ENCODE measurements around the gene PTPRR.
"Not testable (repeated sequence)": the region's sequence is repeated elsewhere in the genome, so short reads cannot be mapped to it uniquely, and the experiment has no call there.

Gene PTPRR

DNA sequence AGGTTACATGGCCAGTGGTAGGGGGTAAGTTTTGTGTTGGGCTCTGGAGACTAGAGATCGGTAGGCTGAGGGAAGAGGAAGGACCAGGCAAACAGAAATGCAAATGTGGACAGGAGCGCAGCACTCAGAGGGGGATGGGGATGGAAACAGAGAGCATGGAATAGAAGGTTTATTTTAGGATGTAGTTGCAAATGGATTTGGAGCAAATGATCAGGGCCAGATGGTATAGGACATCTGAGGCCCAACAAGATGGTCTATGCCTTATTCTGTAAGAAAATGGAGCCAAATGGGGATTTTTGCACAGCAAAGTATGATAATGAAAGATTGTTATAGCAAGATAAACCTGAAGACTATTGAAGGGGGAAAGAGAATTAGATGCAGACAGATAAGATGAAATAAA lies 180.8 kb downstream of the PTPRR start:
- DNase-seq: no peak

DNA sequence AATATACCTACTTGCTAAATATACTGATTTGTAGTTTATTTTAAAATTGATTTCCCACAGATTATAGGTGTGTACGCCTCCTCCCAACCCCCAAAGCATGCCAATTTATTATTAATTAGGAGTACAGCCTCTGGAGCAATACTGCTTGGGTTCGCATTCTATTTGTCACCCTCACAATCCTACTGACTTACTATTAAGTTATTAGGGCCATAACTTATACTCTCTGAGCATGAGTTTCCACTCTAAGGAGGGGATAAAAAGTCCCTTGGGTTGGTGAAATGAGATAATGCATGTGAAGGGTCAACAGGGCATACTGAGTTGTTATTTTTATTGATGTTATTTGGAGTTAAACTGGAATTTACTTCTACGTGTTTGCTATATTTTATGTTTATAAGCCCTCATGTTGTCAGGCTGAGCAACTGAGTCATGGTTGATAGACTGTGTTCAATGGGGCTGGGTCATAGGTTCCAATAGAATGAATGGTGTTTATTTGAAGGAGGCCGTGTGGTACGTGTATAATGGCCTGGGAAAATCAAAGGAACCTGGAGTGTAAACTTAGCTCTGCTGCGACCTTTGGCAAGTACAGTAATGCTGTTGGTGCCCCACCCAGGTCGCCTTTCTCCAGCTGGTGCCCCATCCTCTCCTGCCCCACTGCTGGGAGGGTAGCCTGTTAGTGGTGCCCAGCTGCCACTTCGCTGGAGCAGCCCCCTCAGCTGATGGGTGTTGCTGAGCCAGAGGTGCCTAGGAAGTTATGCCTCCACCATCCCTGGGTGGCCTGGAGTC lies 184.0 kb downstream of the PTPRR start:
- DNase-seq: no peak

DNA sequence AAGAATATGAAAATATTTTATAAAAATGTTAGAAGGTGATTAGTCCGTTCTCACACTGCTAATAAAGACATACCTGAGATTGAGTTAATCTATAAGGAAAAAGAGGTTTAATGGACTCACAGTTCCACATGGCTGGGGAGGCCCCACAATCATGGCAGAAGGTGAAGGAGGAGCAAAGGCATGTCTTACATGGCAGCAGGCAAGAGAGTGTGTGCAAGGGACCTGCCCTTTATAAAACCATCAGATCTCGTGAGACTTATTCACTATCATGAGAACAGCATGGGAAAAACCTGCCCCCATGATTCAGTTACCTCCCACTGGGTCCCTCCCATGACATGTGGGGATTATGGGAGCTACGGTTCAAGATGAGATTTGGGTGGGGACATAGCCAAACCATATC lies 185.3 kb downstream of the PTPRR start:
- DNase-seq: not testable (repeated sequence)

DNA sequence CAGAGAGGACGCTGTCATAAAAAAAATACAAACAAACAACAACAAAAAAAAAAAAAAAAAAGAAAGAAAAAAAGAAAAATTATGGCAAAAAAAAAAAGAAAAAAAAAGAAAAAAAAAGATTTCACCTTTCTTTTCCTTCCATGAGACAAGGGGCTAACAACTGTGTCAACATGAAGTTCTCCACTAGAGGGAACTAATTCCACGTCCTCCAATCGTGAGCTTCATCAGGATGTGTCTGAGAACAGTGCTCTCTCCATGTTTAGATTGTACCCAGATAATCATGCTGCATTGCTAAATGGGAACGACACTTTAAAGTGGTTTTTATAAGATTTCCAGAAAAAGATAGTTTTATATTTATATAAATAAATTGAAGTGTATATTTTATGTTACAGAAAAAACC lies 187.2 kb downstream of the PTPRR start:
- no peak for DNase-seq

DNA sequence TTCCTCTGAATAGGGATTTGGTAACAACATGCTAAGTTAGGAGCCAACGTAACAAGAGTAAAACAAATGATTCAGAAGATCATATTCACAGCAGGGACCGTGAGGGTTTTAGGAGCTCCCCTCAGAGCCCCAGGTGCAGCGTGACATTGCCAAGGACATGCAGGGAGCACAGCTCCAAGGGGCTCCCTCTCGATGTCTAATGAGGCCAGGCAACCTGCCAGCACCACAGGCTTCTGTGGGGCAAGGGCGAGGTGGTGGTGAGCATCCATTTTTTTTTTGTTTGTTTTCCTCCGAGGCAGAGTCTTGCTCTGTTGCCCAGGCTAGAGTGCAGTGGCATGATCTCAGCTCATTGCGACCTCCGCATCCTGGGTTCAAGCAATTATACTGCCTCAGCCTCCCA lies 188.3 kb downstream of the PTPRR start:
- no peak for DNase-seq

DNA sequence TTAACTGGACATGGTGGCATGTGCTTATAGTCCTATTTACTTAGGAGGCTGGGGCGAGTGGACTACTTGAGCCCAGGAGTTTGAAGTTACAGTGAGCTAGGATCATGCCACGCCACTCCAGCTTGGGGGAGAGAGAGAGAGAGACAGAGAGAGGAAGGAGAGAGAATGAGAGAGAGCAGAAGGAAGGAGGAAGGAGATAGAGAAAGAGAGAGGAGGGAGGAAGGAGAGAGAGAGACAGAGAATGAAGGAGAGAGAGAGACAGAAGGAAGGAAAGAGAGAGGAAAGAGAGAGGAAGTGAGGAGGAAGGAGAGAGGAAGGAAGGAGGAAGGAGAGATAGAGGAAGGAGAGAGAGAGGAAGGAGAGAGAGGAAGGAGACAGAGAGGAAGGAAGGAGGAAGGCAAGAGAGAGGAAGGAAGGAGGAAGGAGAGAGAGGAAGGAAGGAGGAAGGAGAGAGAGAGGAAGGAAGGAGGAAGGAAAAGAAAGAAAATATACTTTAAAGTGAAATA lies 189.8 kb downstream of the PTPRR start:
- DNase-seq: no peak

DNA sequence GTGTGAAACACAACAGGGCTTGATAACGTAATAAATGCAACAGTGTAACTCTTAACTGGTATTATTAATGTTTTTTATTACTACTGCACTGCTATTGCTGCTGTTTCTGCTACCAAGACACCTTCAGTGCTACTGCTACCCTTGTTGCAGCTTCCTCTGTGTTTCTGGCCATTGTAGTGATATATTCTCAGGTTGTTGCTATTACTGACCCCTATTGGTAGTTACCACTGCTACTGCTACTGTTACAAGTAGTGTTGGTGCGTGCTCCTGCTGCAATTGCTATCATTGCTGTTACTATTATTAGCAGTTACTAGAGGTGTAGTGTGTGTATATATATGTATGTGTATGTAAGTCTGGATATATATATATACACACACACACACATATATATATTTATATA lies 196.1 kb downstream of the PTPRR start:
- no peak for DNase-seq

DNA sequence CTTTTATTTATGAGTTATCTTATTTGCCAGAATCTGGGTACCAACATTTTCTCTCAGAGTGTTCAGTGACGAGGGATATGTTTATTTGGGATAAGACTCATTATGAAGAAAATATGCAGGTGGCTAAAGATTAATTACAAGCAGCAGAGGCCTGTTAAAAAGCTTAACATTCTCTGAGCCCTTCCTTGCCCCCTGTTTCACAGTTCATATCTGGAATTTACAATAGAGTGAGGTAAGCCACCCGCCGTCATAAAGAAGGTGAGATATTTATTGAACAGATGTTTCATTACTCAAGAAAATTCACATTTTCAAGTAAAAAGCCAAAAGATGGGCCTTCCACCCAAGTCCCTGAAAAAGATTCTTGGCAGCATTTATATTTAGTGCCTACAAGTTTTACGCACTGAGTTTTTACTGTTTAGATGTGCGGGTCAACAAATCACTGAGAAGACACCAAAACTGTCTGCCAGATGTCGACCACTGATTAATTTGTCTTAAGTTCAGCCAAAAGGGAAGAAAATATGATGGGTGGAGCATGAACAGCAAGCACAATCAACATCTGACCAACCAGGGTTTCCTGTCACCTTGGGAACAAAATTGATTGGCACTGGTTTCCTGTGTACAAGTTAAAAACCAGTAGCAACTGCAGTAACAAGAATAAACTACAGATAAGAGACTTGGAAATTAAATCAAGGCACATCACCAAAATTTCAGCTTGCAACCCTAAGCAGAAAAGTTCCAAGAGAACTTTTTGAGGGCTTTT lies 197.8 kb downstream of the PTPRR start:
- DNase-seq: no peak

DNA sequence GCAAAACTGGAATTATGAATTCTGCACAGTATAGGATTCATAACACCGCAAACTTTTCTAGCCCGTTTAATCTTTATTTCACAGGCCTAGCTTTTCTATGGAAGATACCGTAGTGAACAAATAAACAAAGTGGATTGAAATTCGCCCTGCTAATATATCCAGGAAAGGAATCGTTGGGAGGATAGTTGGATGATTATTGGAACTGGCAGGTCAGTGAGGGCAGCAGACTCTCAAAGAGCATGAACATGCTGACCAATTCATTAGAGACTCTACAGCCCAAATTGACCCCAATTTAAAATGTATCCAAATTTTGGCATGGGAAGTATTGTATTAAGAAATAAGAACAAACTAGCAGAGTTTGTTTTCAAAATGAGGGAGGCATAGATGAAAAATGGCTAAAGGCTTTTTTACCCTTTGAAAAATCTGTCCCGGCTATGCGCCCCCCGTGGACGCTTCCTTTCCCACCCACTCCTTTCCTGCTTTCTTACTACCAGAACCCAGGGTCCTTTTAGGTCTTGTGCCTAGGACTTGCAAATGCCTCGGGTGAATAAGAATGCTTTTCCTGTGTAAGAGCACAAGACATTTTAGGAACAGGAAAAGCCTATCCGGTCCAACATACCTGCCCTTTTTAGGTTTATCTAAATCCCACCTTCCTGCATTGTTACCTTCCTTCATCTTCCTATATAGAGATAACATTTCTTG lies 198.7 kb downstream of the PTPRR start:
- no peak for DNase-seq

DNA sequence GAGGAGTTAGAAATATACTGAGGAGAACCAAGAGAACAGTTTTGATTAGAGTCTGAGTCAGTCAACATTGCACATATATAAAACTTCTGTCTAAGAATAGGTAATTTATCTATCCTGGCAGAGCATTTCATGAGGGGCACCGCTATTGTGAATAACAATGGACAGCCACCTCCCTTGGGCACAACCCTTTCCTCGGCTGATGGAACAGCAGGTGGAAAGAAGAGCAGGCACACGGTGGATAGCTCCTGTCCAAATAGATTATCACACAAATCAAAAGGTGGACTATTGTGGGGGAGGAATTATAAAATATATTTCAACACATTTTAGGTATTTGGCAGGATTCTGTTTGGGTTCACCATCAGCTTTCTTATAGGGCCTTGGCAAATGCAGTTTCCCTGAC lies 199.3 kb downstream of the PTPRR start:
- no peak for DNase-seq

DNA sequence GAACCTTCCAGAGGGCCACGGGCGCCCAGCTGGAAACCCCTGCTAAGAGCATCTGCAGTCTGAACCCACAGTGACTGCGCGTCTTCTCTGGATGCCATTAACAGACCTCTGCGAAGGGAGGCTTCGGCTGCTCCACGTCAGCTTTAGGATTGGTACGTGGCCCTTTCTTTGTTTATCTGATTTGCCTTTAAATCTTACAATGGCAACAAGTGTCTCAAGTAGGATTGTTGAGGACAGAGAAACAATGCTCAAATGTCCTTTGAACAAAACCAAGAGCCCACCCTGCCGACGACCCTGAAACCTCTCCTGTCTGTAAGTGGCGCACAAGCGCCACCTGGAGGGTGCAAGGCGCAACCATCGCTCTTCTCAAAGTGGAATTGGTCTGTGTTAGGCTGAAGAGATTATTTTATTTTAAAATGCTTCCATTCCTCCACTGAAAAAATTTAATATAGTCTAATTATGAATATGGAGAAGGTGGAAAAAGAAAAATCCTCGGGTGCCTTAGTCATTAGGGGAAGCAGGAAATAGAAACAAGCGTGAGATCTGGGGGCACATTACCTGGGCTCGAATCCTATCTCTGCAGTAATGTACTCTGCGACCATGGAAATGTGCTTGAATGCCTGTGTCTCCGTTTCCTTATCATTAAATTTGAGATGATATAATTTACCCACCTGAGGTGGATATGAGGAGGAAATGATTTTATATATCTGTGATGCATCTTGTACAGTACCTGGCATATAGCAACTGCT lies 200.7 kb downstream of the PTPRR start:
- DNase-seq: peak in 1 of 2 experiments; percentile 18

DNA sequence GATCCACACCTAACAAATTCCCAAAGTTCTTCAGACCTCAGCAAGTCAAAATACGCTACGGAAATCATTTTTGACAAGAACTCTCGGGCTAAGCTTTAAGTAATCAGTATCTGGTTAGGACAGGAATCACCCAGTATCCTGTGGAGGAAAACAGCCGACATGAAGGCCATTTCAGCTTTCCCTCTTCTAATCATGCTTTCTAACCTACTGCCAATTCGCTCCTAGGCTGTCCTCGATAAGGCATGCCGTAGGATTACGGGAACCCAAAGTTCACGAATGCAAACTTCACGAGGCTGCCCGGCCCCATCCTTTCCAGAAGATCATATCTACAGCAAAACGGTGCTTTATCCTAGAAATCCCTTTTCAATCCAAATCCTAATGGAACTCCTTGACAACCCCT lies 201.5 kb downstream of the PTPRR start:
- DNase-seq: no peak

DNA sequence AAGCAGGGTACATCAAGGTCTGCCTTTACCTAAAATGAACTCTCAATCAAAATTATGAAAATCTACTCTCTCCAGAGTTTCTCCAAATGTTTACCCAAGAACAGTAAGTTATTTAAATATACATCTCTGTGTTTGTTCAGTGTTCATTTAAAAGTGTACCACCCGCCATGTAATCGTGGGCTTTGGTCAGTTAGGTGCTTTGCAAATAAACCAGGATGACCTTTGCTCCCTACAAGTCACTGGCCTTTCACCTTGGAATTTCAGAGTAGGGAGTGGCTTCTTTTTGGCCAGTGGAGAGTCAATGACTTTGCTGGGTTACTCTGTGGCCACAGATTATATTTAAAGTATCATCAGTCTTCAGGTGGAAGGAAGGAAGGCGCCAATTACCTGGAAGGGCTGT lies 208.7 kb downstream of the PTPRR start:
- DNase-seq: no peak

DNA sequence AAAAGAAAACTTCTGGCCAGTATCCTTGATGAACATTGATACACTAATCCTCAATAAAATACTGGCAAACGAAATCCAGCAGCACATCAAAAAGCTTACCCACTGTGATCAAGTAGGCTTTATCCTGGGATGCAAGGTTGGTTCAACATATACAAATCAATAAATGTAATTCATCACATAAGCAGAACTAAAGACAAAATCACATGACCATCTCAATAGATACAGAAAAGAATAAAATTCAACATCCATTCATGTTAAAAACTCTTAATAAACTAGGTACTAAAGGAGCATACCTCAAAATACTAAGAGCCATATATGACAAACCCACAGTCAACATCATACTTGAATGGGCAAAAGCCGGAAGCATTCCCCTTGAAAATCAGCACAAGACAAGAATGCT lies 211.5 kb downstream of the PTPRR start:
- no peak for DNase-seq

DNA sequence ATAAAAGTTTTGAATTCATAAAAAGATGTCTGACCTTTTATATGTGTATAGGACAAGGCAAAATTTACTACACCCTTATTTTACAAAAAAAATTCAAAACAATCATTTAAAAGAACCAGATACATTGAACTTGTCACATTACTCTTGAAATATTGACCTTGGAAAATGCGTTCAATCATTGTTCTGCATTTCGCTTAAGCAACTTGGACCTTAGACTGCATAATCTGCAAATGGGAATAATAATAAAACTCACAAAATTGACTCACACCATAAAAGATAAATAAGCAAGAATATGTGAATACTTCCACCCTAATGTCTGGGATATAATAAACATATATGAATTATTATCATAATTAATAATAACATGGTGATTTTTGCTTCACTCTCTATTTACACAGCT lies 213.9 kb downstream of the PTPRR start:
- DNase-seq: no peak

DNA sequence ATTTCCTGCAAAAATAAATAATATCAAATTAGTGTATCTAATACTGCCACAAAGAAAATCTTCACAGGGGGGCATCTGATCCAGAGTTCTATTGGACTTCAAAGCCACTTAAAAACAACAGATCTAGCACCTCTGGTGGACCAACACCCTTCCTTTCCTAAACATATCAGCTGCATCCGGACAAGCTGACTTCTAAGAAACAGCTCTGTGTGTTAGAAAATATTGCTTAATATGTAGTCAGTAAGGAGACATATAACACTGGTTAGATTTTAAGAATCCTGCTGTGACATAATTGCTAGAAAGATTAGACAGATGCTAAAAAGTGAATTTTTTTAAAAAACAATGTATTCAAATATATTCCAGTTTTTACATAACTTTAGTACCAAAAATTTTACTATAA lies 222.2 kb downstream of the PTPRR start:
- DNase-seq: no peak

DNA sequence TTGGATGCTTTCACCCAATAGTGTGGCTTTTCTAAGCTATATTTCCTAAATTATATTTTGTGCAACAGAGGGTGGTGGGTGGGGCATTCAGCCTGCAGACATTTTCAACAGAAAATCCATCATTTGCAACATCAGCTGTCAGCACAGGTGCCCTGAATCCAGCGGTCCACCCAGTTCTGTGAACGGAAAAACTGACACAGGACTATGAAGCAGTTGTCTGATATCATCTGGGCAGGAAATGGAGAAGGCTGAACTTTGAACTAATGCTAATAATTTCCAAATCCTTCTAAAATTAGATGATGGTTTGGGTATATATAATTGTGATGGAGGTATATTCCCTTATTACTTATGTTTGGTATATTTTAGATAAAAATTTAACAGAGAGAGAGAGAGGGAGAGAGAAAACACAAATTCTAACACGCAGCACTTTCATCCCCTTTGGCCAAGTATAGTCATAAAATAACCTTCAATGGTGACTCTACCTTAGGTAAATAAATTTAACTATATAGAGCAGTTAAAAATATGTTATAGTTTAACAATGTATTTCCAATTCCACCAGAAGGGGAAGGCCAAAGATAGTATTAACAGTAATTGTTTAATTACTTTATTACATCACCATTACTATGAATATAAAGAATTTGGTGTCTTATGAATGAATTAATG lies 225.0 kb downstream of the PTPRR start:
- no peak for DNase-seq

DNA sequence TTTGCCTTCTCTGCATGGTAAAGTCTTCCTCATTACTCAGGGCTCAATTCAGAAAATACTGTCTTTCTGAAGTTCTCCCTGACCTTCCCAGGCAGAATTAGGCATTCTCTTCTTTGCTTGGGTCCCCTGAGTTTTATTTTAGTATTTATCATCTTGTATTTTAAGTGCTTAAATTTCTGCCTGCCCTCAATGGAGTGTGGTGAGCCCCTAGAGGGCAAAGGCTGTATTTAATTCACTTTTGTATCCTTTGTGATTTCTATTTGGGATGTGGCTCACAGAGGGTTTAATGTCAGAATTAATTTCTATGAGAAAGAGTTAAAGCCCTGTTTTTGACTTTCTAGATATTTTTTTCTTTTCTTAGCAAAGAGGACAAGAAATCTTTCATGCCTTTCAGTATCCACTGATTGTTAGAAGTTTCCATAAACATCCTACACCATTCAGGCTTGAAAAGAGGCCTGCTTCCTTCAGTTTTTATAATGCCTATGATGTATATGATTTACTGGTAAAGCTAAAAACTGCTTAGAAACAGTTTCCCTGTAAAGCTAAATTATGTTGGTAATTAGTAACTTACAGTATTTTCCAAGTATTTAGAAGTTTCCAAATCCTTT lies 227.8 kb downstream of the PTPRR start:
- DNase-seq: no peak

DNA sequence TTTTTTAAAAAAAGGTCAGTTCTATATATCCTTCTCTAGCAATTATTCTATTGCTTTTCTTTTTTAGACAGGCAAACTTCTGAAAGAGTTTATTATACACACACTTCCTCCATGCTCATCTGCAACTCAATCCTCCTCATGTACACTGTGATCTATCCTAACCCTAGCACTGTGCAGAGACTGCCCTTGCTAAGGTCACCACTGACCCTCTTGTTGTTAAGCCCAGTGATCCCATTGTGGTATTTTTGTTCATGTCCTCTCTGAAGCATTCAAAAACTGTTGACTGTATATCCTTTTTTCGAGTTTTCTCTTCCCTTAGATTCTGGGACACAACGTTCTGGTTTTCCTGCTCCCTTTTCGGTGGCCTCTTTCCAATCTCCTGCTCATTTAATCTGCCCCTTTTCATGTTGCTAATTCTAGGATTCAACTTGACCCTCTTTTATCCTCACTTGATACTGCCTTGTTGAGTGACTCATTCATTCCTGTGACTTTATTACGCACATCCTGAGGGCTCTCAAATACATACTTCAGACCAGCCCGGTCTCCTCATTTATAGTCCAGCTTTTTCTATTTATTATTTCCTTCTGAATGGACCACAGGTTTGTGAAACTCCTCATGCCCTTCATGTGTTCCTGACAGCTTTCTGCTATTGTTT lies 229.4 kb downstream of the PTPRR start:
- no peak for DNase-seq

DNA sequence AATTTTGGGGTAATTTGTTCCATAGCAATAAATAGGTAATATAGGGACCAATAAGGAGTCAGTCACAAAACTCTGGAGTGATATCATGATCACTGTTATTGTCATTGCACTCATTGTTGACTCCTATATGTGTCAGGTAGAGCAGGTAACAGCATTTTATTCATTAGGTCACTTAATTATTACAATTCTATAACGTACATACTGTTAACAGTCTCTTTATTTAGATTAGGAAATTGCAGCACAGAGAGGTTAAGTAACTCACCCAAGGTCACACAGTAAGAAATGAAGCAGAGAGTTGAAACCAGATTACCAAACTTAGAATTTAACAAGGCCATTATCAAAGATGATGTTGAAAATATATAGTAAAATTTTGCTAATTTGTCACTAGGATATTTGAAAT lies 233.6 kb downstream of the PTPRR start:
- DNase-seq: no peak

DNA sequence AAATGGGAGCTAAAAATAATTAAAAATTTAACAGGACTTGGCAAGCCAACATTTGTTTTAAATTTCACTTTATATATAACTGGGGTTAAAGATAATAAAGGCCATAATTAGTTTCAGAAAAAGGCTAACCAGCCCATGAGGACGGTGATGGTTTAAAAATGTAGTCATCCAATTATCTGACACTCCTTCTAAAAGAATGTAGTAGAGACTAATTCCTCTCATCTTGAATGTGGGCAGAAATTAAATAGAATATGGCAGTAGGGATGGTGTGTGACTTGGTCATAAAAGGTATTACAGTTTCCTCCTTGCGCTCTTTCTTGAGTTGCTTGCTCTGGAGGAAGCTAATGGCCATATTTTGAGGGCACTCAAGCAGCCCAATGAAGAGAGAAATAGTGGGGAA lies 234.2 kb downstream of the PTPRR start:
- DNase-seq: no peak

Measured in stimulated activated CD4-positive, alpha-beta T cell treated with anti-CD3 and anti-CD28 coated beads, Interleukin-4, amount 100 ng/mL, for 4 hours (primary cell).